HEK293T (cell line): ENCODE data around the gene EXOC4.

Experiments used
- CTCF ChIA-PET: fragments of 350-600 bp; formaldehyde crosslinking; extraction: SDS; loops from one replicate; lab custom pipeline; 2021; ENCODE audit warnings: antibody characterized with exemption, inconsistent platforms; lab: Yijun Ruan, JAX
- POLR2A ChIA-PET: fragments of 350-600 bp; formaldehyde crosslinking; extraction: SDS; loops from one replicate; lab custom pipeline; 2020; ENCODE audit warnings: antibody characterized with exemption, inconsistent platforms; lab: Yijun Ruan, JAX
- DNase-seq: peaks from one replicate; pipeline ENCODE4 v3.0.0; 2012; ENCODE audit warnings: mixed read lengths; ENCODE audit errors: extremely low spot score
- ARNT ChIP-seq: fragments of 450-650 bp; IDR thresholded peaks from 2 replicates; pipeline ENCODE4 v1.6.1; 2017; ENCODE audit warnings: mild to moderate bottlenecking
- BHLHE40 ChIP-seq: fragments of 450-650 bp; IDR thresholded peaks from 2 replicates; pipeline ENCODE4 v1.6.1; 2016; ENCODE audit warnings: mild to moderate bottlenecking, moderate library complexity, borderline replicate concordance
- CTBP1 ChIP-seq: fragments of 450-650 bp; IDR thresholded peaks from 2 replicates; pipeline ENCODE4 v1.6.1; 2016; ENCODE audit warnings: borderline replicate concordance
- ELF4 ChIP-seq: fragments of 450-650 bp; IDR thresholded peaks from 2 replicates; pipeline ENCODE4 v1.6.1; 2017; ENCODE audit warnings: antibody characterized with exemption
- FOXA1 ChIP-seq: fragments of 450-650 bp; IDR thresholded peaks from 2 replicates; pipeline ENCODE4 v1.6.1; 2016; ENCODE audit warnings: mild to moderate bottlenecking
- FOXK2 ChIP-seq: fragments of 450-650 bp; IDR thresholded peaks from 2 replicates; pipeline ENCODE4 v1.6.1; 2016; ENCODE audit warnings: mild to moderate bottlenecking
- FOXM1 ChIP-seq: fragments of 450-650 bp; IDR thresholded peaks from 2 replicates; pipeline ENCODE4 v1.6.1; 2017; ENCODE audit warnings: mild to moderate bottlenecking, borderline replicate concordance
- HDGF ChIP-seq: fragments of 450-650 bp; IDR thresholded peaks from 2 replicates; pipeline ENCODE4 v1.6.1; 2017; ENCODE audit warnings: antibody characterized with exemption, borderline replicate concordance
- L3MBTL2 ChIP-seq: fragments of 450-650 bp; conservative IDR thresholded peaks from 2 replicates; pipeline ENCODE4 v1.6.1; 2016; ENCODE audit warnings: mild to moderate bottlenecking
- LEF1 ChIP-seq: fragments of 450-650 bp; IDR thresholded peaks from 2 replicates; pipeline ENCODE4 v1.6.1; 2017; ENCODE audit warnings: mild to moderate bottlenecking, borderline replicate concordance
- NFRKB ChIP-seq: fragments of 450-650 bp; IDR thresholded peaks from 2 replicates; pipeline ENCODE4 v1.6.1; 2016; ENCODE audit warnings: mild to moderate bottlenecking, moderate library complexity
- SP1 ChIP-seq: fragments of 450-650 bp; IDR thresholded peaks from 2 replicates; pipeline ENCODE4 v1.6.1; 2017
- SUZ12 ChIP-seq: fragments of 450-650 bp; IDR thresholded peaks from 2 replicates; pipeline ENCODE4 v1.6.1; 2016; ENCODE audit warnings: mild to moderate bottlenecking
- TARDBP ChIP-seq: fragments of 450-650 bp; IDR thresholded peaks from 2 replicates; pipeline ENCODE4 v1.6.1; 2016
- ZNF384 ChIP-seq: fragments of 450-650 bp; IDR thresholded peaks from 2 replicates; pipeline ENCODE4 v1.6.1; 2016
- TF ChIP-seq, protein P1 (sequence below): fragments of 450-650 bp; IDR thresholded peaks from 2 replicates; pipeline ENCODE4 v1.6.1; 2016

Gene EXOC4

GRCh38 chr7:134089446-134089845, 836.6 kb downstream of the EXOC4 start:
- ChIA-PET CTCF (no interaction called here), POLR2A (no interaction called here)
- DNase-seq = no peak
- TF ChIP-seq FOXK2 (no peak), NFRKB (no peak), ARNT (no peak)
- TF ChIP-seq, protein P1, sequence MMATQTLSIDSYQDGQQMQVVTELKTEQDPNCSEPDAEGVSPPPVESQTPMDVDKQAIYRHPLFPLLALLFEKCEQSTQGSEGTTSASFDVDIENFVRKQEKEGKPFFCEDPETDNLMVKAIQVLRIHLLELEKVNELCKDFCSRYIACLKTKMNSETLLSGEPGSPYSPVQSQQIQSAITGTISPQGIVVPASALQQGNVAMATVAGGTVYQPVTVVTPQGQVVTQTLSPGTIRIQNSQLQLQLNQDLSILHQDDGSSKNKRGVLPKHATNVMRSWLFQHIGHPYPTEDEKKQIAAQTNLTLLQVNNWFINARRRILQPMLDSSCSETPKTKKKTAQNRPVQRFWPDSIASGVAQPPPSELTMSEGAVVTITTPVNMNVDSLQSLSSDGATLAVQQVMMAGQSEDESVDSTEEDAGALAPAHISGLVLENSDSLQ = no peak

GRCh38 chr7:134098072-134098471, 845.2 kb downstream of the EXOC4 start:
- ChIA-PET POLR2A (no interaction called here), CTCF (no interaction called here)
- TF ChIP-seq SUZ12 = no peak
- TF ChIP-seq BHLHE40 = no peak
- TF ChIP-seq FOXM1 = no peak
- no peak for TF ChIP-seq CTBP1
- TF ChIP-seq L3MBTL2 = no peak
- TF ChIP-seq LEF1 = no peak
- TF ChIP-seq ZNF384 = no peak
- TF ChIP-seq HDGF = no peak
- no peak for TF ChIP-seq TARDBP
- no peak for TF ChIP-seq NFRKB
- no peak for TF ChIP-seq FOXK2
- TF ChIP-seq, protein P1 = no peak
- no peak for DNase-seq

GRCh38 chr7:134101716-134102115, 848.8 kb downstream of the EXOC4 start:
- DNase-seq = no peak
- CTCF ChIA-PET = no interaction called here
- TF ChIP-seq, protein P1 = no peak
- TF ChIP-seq NFRKB = no peak
- TF ChIP-seq FOXM1 = no peak
- TF ChIP-seq FOXA1 = no peak
- POLR2A ChIA-PET = no interaction called here

- no peak for DNase-seq
- TF ChIP-seq NFRKB (no peak), LEF1 (no peak), ARNT (no peak), ZNF384 (no peak), FOXA1 (no peak), CTBP1 (no peak), ELF4 (no peak), SUZ12 (no peak), FOXK2 (no peak), TARDBP (no peak), SP1 (no peak)
- CTCF ChIA-PET = no interaction called here
- POLR2A ChIA-PET = no interaction called here
These were observed 851.3 kb downstream of the EXOC4 start for GRCh38 chr7:134104166-134104565.

GRCh38 chr7:134105841-134106240, 853.0 kb downstream of the EXOC4 start:
- ChIA-PET CTCF (no interaction called here), POLR2A (no interaction called here)
- DNase-seq = no peak
- TF ChIP-seq FOXK2 (no peak), FOXM1 (no peak), HDGF (no peak)

DNA sequence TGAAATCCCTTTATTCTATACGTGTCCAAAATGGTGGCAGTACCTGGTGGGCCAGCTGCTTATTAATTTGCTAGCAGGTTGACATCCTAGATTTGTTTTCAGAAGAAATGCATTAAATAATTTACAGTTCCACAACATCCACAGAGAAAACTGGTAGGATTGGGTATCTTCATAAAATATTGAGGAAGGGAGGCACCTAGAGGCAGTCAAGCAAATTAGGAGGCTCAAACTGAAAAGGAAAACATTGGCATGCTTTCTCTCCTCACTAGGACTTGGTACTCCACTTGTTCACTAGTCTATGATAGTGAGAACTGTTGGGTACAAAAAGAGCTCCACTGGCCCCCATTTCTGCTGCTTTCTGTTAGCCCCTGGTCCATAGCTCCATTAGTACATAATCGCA, 855.9 kb downstream of the EXOC4 start:
- ChIA-PET POLR2A (no interaction called here), CTCF (no interaction called here)
- TF ChIP-seq HDGF = no peak
- DNase-seq = no peak

- TF ChIP-seq SUZ12 = no peak
- no peak for DNase-seq
- CTCF ChIA-PET = no interaction called here
- POLR2A ChIA-PET = no interaction called here
These were observed 860.8 kb downstream of the EXOC4 start for GRCh38 chr7:134113655-134114054.

GRCh38 chr7:134114992-134115391, 862.1 kb downstream of the EXOC4 start:
- TF ChIP-seq CTBP1 = no peak
- no peak for TF ChIP-seq NFRKB
- TF ChIP-seq ZNF384 = no peak
- TF ChIP-seq L3MBTL2 = no peak
- TF ChIP-seq FOXM1 = no peak
- no peak for TF ChIP-seq HDGF
- DNase-seq = no peak
- ChIA-PET CTCF (no interaction called here), POLR2A (no interaction called here)
